ENCODE data around the gene DNAH1. TPM values are rescaled to one million over a fixed set of nuclear protein-coding genes. Genes with fewer than 3 reads are reported as not detected.

The DNAH1 gene
- total and polyA plus RNA-seq, 9 donors: 3.1 to 15.7 (median 7.8) TPM

- no peak overlapping the region for H3K27ac ChIP-seq
- peak in 2 of 5 donors; percentile 26 to 37 for DNase-seq
- intact Hi-C loops (cut with DNase I): loop anchor here (5.0 to 10.0 kb wide), 3 partner anchors 52 to 115 kb away; partner anchors contain the start of gene TWF2 (in 1 of the 4)
Observed at GRCh38 chr3:52289747-52290595, 26.1 kb upstream of the DNAH1 start.

GRCh38 chr3:52290596-52291507 lies 25.3 kb upstream of the DNAH1 start:
- intact Hi-C loops (cut with DNase I): loop anchor here in 3 of 4 donors (5.0 kb wide), 1 partner anchor 51 kb away; no protein-coding TSS in a partner anchor
- no peaks in the 10 kb centered on the region for H3K36me3 ChIP-seq
- peak in 2 of 5 donors; percentile 30 to 36 for DNase-seq

More at GRCh38 chr3:52289747-52290595, 26.1 kb upstream of the DNAH1 start:
- H3K9me3 ChIP-seq: no peaks in the 10 kb centered on the region
- 61 to 76% (median 63%) methylated on average over 15 of the region's 15 CpGs for WGBS, 3 donors
- H3K27me3 ChIP-seq: no peaks in the 10 kb centered on the region
- H3K36me3 ChIP-seq: no peaks in the 10 kb centered on the region
- TF ChIP-seq CTCF (IDR thresholded peaks at IDR 0.05) (no peak), POLR2A (IDR thresholded peaks at IDR 0.05) (no peak), EP300 (IDR thresholded peaks at IDR 0.05) (no peak)
- H3K4me3 ChIP-seq: no peak overlapping the region
- peaks cover 4% of the 10 kb centered on the region for H3K4me1 ChIP-seq (ENCODE audit: insufficient read depth)

DNA sequence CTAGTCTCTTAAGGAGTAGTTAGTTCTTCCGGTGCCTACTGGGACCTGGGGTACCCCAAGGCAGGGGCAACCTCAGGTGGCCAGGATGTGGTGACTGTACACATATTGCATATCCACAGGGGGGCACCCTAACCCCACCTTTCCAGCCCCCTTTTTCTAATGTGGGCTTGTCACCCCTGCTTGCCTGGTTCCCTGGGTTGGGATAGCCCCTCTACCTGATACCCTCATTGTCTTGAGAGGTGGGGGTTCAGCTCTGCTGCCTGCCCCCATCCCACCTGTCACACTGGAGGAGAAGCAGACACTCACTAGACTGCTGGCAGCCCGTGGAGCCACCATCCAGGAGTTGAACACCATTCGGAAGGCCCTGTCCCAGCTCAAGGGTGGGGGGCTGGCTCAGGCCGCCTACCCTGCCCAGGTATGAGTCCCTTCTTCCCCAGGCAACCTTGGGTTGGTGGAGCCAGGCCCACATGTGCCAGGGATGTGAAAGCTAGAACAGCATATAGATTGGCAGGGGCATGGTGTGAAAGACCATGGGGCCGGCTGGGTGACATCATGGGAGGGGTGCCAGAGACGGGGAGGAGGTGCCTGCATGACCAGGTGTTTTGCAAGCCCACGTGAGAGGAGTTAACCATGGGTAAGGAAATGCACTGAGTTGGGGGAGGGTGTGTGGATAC lies 24.5 kb upstream of the DNAH1 start:
- H3K27ac ChIP-seq: no peak overlapping the region
- TF ChIP-seq CTCF (IDR thresholded peaks at IDR 0.05) (peak in 1 of 3 donors; percentile 39), EP300 (IDR thresholded peaks at IDR 0.05) (no peak)
- no peaks in the 10 kb centered on the region for H3K27me3 ChIP-seq
- peaks cover 2% of the 10 kb centered on the region for H3K4me1 ChIP-seq (ENCODE audit: insufficient read depth)
- peak in 4 of 5 donors; percentile 43 to 63 (median 58) for DNase-seq
- 64 to 71% (median 67%) methylated on average over 7 of the region's 7 CpGs for WGBS, 3 donors
- intact Hi-C loops (cut with DNase I): loop anchor here in 3 of 4 donors (5.0 kb wide), 1 partner anchor 51 kb away; no protein-coding TSS in a partner anchor
- no peaks in the 10 kb centered on the region for H3K9me3 ChIP-seq
- H3K36me3 ChIP-seq: no peaks in the 10 kb centered on the region
- H3K4me3 ChIP-seq: no peak overlapping the region

More at GRCh38 chr3:52290596-52291507, 25.3 kb upstream of the DNAH1 start:
- WGBS, 3 donors: 82 to 83% (median 82%) methylated on average over 18 to 23 of the region's 23 CpGs
- Histone ChIP-seq H3K27ac (no peak overlapping the region), H3K4me3 (no peak overlapping the region), H3K4me1 (ENCODE audit: insufficient read depth) (peaks cover 4% of the 10 kb centered on the region), H3K9me3 (no peaks in the 10 kb centered on the region), H3K27me3 (no peaks in the 10 kb centered on the region)
- TF ChIP-seq EP300 (IDR thresholded peaks at IDR 0.05) (no peak), CTCF (IDR thresholded peaks at IDR 0.05) (no peak), POLR2A (IDR thresholded peaks at IDR 0.05) (no peak)
